Measurements from ENCODE around the gene TENM4.

The TENM4 gene

DNA sequence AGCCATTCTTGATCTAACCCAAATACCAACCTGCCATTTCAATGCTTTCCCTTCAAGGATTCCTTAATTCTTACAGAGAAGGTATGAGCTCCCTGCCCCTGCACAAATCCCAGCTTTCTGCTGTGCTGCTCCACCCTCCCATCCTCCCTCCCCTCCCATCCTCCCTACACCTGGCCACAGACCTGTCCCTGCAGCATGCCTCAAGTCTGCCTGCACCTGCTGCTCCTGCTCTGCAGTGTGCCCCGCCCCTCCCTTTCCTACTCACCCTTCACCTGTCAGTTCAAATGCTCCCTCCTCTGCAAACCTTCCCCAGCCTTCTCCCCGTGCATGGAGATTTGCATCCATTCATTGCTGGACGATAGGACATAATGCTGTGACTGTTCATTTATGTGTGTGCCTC is 726.3 kb downstream of the TENM4 start:
- no peaks in the 10 kb centered on the region for H3K9me3 ChIP-seq (ENCODE audit: control insufficient read depth in 2 of 2, low read length in 2 of 2)

GRCh38 chr11:78711735-78712134 is 729.1 kb downstream of the TENM4 start:
- Histone ChIP-seq H3K27me3 (ENCODE audit: control insufficient read depth in 2 of 2, insufficient read depth in 2 of 2, low read length in 2 of 2) (no peaks in the 10 kb centered on the region), H3K27ac (ENCODE audit: low read depth in 2 of 2, low read length in 2 of 2) (no peak overlapping the region), H3K4me3 (ENCODE audit: low read length in 2 of 2) (no peak overlapping the region), H3K36me3 (ENCODE audit: control insufficient read depth in 2 of 2, insufficient read depth in 2 of 2, low read length in 2 of 2) (no peaks in the 10 kb centered on the region), H3K4me1 (ENCODE audit: control insufficient read depth in 2 of 2, insufficient read depth in 2 of 2, low read length in 2 of 2) (no peaks in the 10 kb centered on the region), H3K9ac (ENCODE audit: low read depth in 1 of 2, low read length in 2 of 2) (no peak overlapping the region), H3K9me3 (ENCODE audit: control insufficient read depth in 2 of 2, low read length in 2 of 2) (no peaks in the 10 kb centered on the region)

More for the DNA sequence above, 726.3 kb downstream of the TENM4 start:
- H3K4me3 ChIP-seq (ENCODE audit: low read length in 2 of 2): no peak overlapping the region
- no peak overlapping the region for H3K27ac ChIP-seq (ENCODE audit: low read depth in 2 of 2, low read length in 2 of 2)
- no peaks in the 10 kb centered on the region for H3K27me3 ChIP-seq (ENCODE audit: control insufficient read depth in 2 of 2, insufficient read depth in 2 of 2, low read length in 2 of 2)
- H3K9ac ChIP-seq (ENCODE audit: low read depth in 1 of 2, low read length in 2 of 2): no peak overlapping the region
- H3K4me1 ChIP-seq (ENCODE audit: control insufficient read depth in 2 of 2, insufficient read depth in 2 of 2, low read length in 2 of 2): no peaks in the 10 kb centered on the region
- no peaks in the 10 kb centered on the region for H3K36me3 ChIP-seq (ENCODE audit: control insufficient read depth in 2 of 2, insufficient read depth in 2 of 2, low read length in 2 of 2)

- H3K4me3 ChIP-seq (ENCODE audit: low read length in 2 of 2): no peak overlapping the region
- no peaks in the 10 kb centered on the region for H3K4me1 ChIP-seq (ENCODE audit: control insufficient read depth in 2 of 2, insufficient read depth in 2 of 2, low read length in 2 of 2)
- H3K27ac ChIP-seq (ENCODE audit: low read depth in 2 of 2, low read length in 2 of 2): no peak overlapping the region
- H3K27me3 ChIP-seq (ENCODE audit: control insufficient read depth in 2 of 2, insufficient read depth in 2 of 2, low read length in 2 of 2): no peaks in the 10 kb centered on the region
- H3K9ac ChIP-seq (ENCODE audit: low read depth in 1 of 2, low read length in 2 of 2): no peak overlapping the region
- no peaks in the 10 kb centered on the region for H3K36me3 ChIP-seq (ENCODE audit: control insufficient read depth in 2 of 2, insufficient read depth in 2 of 2, low read length in 2 of 2)
- H3K9me3 ChIP-seq (ENCODE audit: control insufficient read depth in 2 of 2, low read length in 2 of 2): no peaks in the 10 kb centered on the region
Observed at GRCh38 chr11:78710417-78710816, 730.4 kb downstream of the TENM4 start.

DNA sequence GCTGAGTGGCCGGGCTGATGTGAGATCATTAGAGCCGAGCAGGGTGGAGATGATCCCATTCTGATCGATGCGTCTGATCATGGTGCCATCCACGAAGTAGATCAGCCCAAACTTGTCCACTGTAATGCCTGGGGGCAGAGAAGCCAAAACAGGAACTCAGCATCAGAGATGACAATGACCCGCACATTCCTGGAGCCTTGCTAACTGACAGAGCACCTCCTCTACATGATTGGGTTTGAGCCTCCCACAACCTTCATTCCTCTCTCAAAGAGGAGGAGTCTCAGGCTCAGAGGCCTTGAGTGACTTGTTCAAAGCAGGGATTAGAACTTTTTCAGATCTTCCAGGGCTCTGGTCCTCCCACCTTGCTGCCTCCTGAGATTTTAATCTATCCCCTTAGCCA is 732.4 kb downstream of the TENM4 start:
- no peaks in the 10 kb centered on the region for H3K27me3 ChIP-seq (ENCODE audit: control insufficient read depth in 2 of 2, insufficient read depth in 2 of 2, low read length in 2 of 2)
- no peak overlapping the region for H3K9ac ChIP-seq (ENCODE audit: low read depth in 1 of 2, low read length in 2 of 2)
- no peaks in the 10 kb centered on the region for H3K9me3 ChIP-seq (ENCODE audit: control insufficient read depth in 2 of 2, low read length in 2 of 2)
- no peaks in the 10 kb centered on the region for H3K36me3 ChIP-seq (ENCODE audit: control insufficient read depth in 2 of 2, insufficient read depth in 2 of 2, low read length in 2 of 2)
- H3K27ac ChIP-seq (ENCODE audit: low read depth in 2 of 2, low read length in 2 of 2): no peak overlapping the region
- no peaks in the 10 kb centered on the region for H3K4me1 ChIP-seq (ENCODE audit: control insufficient read depth in 2 of 2, insufficient read depth in 2 of 2, low read length in 2 of 2)
- H3K4me3 ChIP-seq (ENCODE audit: low read length in 2 of 2): no peak overlapping the region

- Histone ChIP-seq H3K4me3 (ENCODE audit: low read length in 2 of 2) (no peak overlapping the region), H3K9me3 (ENCODE audit: control insufficient read depth in 2 of 2, low read length in 2 of 2) (no peaks in the 10 kb centered on the region), H3K27ac (ENCODE audit: low read depth in 2 of 2, low read length in 2 of 2) (no peak overlapping the region), H3K4me1 (ENCODE audit: control insufficient read depth in 2 of 2, insufficient read depth in 2 of 2, low read length in 2 of 2) (no peaks in the 10 kb centered on the region), H3K36me3 (ENCODE audit: control insufficient read depth in 2 of 2, insufficient read depth in 2 of 2, low read length in 2 of 2) (no peaks in the 10 kb centered on the region), H3K9ac (ENCODE audit: low read depth in 1 of 2, low read length in 2 of 2) (no peak overlapping the region), H3K27me3 (ENCODE audit: control insufficient read depth in 2 of 2, insufficient read depth in 2 of 2, low read length in 2 of 2) (no peaks in the 10 kb centered on the region)
Observed at GRCh38 chr11:78706551-78706950, 734.3 kb downstream of the TENM4 start.

- Histone ChIP-seq H3K9me3 (ENCODE audit: control insufficient read depth in 2 of 2, low read length in 2 of 2) (no peaks in the 10 kb centered on the region), H3K36me3 (ENCODE audit: control insufficient read depth in 2 of 2, insufficient read depth in 2 of 2, low read length in 2 of 2) (no peaks in the 10 kb centered on the region), H3K4me1 (ENCODE audit: control insufficient read depth in 2 of 2, insufficient read depth in 2 of 2, low read length in 2 of 2) (no peaks in the 10 kb centered on the region), H3K27me3 (ENCODE audit: control insufficient read depth in 2 of 2, insufficient read depth in 2 of 2, low read length in 2 of 2) (no peaks in the 10 kb centered on the region), H3K9ac (ENCODE audit: low read depth in 1 of 2, low read length in 2 of 2) (no peak overlapping the region), H3K27ac (ENCODE audit: low read depth in 2 of 2, low read length in 2 of 2) (no peak overlapping the region), H3K4me3 (ENCODE audit: low read length in 2 of 2) (no peak overlapping the region)
Observed at GRCh38 chr11:78704811-78705210, 736.0 kb downstream of the TENM4 start.

- Histone ChIP-seq H3K27me3 (ENCODE audit: control insufficient read depth in 2 of 2, insufficient read depth in 2 of 2, low read length in 2 of 2) (no peaks in the 10 kb centered on the region), H3K36me3 (ENCODE audit: control insufficient read depth in 2 of 2, insufficient read depth in 2 of 2, low read length in 2 of 2) (no peaks in the 10 kb centered on the region), H3K9me3 (ENCODE audit: control insufficient read depth in 2 of 2, low read length in 2 of 2) (no peaks in the 10 kb centered on the region), H3K27ac (ENCODE audit: low read depth in 2 of 2, low read length in 2 of 2) (no peak overlapping the region), H3K4me1 (ENCODE audit: control insufficient read depth in 2 of 2, insufficient read depth in 2 of 2, low read length in 2 of 2) (no peaks in the 10 kb centered on the region), H3K4me3 (ENCODE audit: low read length in 2 of 2) (no peak overlapping the region), H3K9ac (ENCODE audit: low read depth in 1 of 2, low read length in 2 of 2) (no peak overlapping the region)
Observed at GRCh38 chr11:78699609-78700135, 741.2 kb downstream of the TENM4 start.

DNA sequence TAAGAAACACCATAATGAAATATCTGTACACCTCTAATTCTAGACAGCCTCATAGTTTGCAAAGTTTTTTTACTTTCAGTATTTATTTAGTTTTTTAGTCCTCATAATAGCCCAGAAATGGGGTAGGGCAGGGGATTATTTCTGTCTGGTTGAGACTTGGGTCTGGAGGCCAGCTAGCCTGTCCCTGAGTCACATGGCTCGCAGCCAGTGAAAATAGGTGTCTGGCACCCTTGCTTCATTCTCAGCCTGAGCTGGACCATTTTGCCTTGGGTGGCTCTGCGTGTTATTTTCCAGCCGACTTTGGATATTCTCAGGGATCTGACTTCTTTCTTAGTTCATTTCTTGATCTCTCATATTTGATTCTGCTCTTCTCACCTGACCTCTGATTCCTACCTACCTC is 742.2 kb downstream of the TENM4 start:
- no peaks in the 10 kb centered on the region for H3K27me3 ChIP-seq (ENCODE audit: control insufficient read depth in 2 of 2, insufficient read depth in 2 of 2, low read length in 2 of 2)
- H3K9me3 ChIP-seq (ENCODE audit: control insufficient read depth in 2 of 2, low read length in 2 of 2): no peaks in the 10 kb centered on the region
- H3K9ac ChIP-seq (ENCODE audit: low read depth in 1 of 2, low read length in 2 of 2): no peak overlapping the region
- H3K27ac ChIP-seq (ENCODE audit: low read depth in 2 of 2, low read length in 2 of 2): no peak overlapping the region
- no peaks in the 10 kb centered on the region for H3K36me3 ChIP-seq (ENCODE audit: control insufficient read depth in 2 of 2, insufficient read depth in 2 of 2, low read length in 2 of 2)
- H3K4me3 ChIP-seq (ENCODE audit: low read length in 2 of 2): no peak overlapping the region
- no peaks in the 10 kb centered on the region for H3K4me1 ChIP-seq (ENCODE audit: control insufficient read depth in 2 of 2, insufficient read depth in 2 of 2, low read length in 2 of 2)

DNA sequence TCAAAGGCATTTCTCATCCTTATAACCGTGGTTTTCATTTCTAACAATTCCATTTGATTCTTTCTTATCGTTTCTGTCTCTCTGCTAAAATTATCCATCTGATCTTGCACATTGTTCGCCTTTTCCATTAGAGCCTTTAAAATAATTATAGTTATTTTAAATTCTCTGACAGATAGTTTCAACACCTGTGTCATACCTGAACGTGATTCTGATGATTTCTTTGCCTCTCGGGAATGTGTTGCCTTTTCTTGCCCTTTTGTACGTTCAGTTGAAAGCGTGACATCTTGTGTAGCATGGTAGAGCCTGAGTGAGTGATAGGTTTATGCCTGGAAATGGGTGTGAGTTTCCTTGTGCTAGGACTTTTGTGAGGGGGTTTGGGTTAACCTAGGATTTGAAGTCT is 744.7 kb downstream of the TENM4 start:
- Histone ChIP-seq H3K4me3 (ENCODE audit: low read length in 2 of 2) (no peak overlapping the region), H3K9ac (ENCODE audit: low read depth in 1 of 2, low read length in 2 of 2) (no peak overlapping the region), H3K36me3 (ENCODE audit: control insufficient read depth in 2 of 2, insufficient read depth in 2 of 2, low read length in 2 of 2) (no peaks in the 10 kb centered on the region), H3K4me1 (ENCODE audit: control insufficient read depth in 2 of 2, insufficient read depth in 2 of 2, low read length in 2 of 2) (no peaks in the 10 kb centered on the region), H3K9me3 (ENCODE audit: control insufficient read depth in 2 of 2, low read length in 2 of 2) (no peaks in the 10 kb centered on the region), H3K27ac (ENCODE audit: low read depth in 2 of 2, low read length in 2 of 2) (no peak overlapping the region), H3K27me3 (ENCODE audit: control insufficient read depth in 2 of 2, insufficient read depth in 2 of 2, low read length in 2 of 2) (no peaks in the 10 kb centered on the region)

GRCh38 chr11:78694152-78694551 is 746.7 kb downstream of the TENM4 start:
- H3K9ac ChIP-seq (ENCODE audit: low read depth in 1 of 2, low read length in 2 of 2): no peak overlapping the region
- H3K4me1 ChIP-seq (ENCODE audit: control insufficient read depth in 2 of 2, insufficient read depth in 2 of 2, low read length in 2 of 2): no peaks in the 10 kb centered on the region
- H3K4me3 ChIP-seq (ENCODE audit: low read length in 2 of 2): no peak overlapping the region
- no peaks in the 10 kb centered on the region for H3K36me3 ChIP-seq (ENCODE audit: control insufficient read depth in 2 of 2, insufficient read depth in 2 of 2, low read length in 2 of 2)
- H3K9me3 ChIP-seq (ENCODE audit: control insufficient read depth in 2 of 2, low read length in 2 of 2): no peaks in the 10 kb centered on the region
- H3K27ac ChIP-seq (ENCODE audit: low read depth in 2 of 2, low read length in 2 of 2): no peak overlapping the region
- H3K27me3 ChIP-seq (ENCODE audit: control insufficient read depth in 2 of 2, insufficient read depth in 2 of 2, low read length in 2 of 2): no peaks in the 10 kb centered on the region

DNA sequence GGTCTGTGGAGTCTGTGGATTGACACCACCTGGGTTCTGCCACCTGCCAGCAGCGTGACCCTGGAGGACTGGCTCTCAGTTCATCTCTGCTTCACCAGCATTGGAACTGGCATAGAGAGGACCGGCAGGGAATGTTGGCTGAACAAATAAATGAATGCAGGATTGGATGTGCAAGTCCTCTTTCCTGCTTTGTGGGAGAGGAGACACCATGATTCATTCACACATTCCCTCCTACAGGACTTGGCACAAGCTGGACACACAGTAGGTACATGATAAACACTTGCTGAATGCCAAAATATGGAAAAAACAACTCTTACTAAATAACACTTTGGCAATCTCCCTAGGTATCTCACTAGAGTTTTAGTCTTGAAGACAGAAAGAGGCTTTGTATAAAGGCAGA is 749.6 kb downstream of the TENM4 start:
- Histone ChIP-seq H3K9me3 (ENCODE audit: control insufficient read depth in 2 of 2, low read length in 2 of 2) (no peaks in the 10 kb centered on the region), H3K4me1 (ENCODE audit: control insufficient read depth in 2 of 2, insufficient read depth in 2 of 2, low read length in 2 of 2) (no peaks in the 10 kb centered on the region), H3K4me3 (ENCODE audit: low read length in 2 of 2) (no peak overlapping the region), H3K27me3 (ENCODE audit: control insufficient read depth in 2 of 2, insufficient read depth in 2 of 2, low read length in 2 of 2) (no peaks in the 10 kb centered on the region), H3K9ac (ENCODE audit: low read depth in 1 of 2, low read length in 2 of 2) (no peak overlapping the region), H3K27ac (ENCODE audit: low read depth in 2 of 2, low read length in 2 of 2) (no peak overlapping the region), H3K36me3 (ENCODE audit: control insufficient read depth in 2 of 2, insufficient read depth in 2 of 2, low read length in 2 of 2) (no peaks in the 10 kb centered on the region)

Data from mucosa of rectum (tissue), 2 donors.